GM10266 (cell line): ENCODE results near the gene CTNNA3.

ENCODE experiments used
- DNase-seq: peaks from one replicate; pipeline ENCODE4 v3.0.0; 2012; ENCODE audit errors: extremely low spot score
- TF ChIP-seq, protein P1 (sequence below): IDR thresholded peaks from 2 replicates; pipeline ENCODE4 v1.5.1; 2012; ENCODE audit warnings: mild to moderate bottlenecking, low read depth; ENCODE audit not compliant: control insufficient read depth, insufficient read depth; ENCODE audit errors: missing control alignments

The CTNNA3 gene

DNA sequence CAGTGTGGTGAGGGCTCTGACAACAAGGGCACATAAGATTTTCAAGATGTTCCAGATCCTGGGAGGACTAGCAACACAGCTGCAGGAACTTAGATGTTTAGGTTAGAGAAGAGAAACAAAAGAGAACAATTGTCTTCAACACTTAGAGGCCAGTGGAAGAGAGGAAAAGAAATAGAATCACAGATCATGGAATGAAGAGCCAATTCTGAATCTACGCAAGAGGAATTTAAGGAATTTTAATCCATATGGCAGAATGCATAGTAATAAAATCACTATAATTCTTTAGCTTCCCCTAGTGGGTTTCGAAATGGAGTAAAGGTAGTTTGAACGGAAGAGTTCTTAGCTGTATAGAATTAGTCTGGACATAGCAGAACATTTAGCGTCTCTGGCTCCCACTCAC lies 884.8 kb downstream of the CTNNA3 start:
- TF ChIP-seq, protein P1, sequence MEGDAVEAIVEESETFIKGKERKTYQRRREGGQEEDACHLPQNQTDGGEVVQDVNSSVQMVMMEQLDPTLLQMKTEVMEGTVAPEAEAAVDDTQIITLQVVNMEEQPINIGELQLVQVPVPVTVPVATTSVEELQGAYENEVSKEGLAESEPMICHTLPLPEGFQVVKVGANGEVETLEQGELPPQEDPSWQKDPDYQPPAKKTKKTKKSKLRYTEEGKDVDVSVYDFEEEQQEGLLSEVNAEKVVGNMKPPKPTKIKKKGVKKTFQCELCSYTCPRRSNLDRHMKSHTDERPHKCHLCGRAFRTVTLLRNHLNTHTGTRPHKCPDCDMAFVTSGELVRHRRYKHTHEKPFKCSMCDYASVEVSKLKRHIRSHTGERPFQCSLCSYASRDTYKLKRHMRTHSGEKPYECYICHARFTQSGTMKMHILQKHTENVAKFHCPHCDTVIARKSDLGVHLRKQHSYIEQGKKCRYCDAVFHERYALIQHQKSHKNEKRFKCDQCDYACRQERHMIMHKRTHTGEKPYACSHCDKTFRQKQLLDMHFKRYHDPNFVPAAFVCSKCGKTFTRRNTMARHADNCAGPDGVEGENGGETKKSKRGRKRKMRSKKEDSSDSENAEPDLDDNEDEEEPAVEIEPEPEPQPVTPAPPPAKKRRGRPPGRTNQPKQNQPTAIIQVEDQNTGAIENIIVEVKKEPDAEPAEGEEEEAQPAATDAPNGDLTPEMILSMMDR, result no peak
- DNase-seq, result no peak

DNA sequence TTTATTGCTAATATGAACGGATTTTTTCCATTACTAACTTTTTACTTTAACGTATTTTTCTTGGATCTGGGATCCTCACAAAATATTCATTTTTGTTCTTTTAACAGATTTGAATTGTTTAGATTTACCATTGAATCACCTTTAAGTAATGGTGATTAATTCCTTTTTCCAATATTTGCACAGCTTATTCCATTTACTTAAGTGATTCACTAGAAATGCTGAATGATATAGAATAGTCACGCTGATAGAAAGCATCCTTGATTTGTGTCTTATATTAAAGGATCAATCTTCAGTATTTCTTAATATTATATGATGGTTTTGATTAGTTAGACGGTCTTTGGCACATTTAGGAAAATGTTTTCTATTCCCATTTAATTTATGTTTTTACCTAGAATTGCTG lies 886.6 kb downstream of the CTNNA3 start:
- TF ChIP-seq, protein P1, result no peak
- DNase-seq, result no peak

DNA sequence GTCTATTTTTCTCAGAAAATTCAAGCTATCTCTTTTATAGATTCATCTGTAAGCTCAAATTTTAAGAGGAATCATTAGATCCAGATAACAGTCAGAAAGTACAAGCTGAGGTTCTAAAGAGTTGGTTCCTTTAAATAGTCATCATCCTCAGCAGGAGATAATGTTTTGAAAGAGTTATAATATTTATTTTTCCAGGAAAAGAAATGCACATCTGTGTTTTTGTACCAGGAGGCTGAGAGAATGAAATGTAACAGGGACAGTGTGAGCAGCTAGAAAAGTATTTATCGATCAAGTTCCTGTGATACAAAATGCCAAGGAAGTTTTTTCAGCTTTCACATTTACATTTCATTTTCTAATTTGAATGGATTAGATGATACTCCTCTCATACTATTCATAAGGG lies 890.4 kb downstream of the CTNNA3 start:
- TF ChIP-seq, protein P1, result no peak

DNA sequence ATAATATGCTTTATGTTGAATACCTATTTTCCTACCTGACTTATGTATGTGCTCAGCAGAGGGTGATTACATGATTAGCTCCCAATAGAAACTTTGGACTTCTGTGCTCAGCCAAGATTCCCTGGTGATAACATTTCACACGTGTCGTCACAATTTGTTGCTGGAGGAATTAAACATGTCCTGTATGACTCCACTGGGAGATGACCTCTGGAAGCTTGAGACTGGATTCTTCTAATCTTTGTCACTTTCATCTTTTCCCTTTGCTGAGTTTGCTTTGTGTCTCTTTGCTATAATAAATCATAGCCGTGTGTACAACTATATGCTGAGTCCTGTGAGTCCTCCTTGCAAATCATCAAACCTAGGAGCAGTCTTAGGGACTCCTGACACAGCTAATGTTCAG lies 891.0 kb downstream of the CTNNA3 start:
- TF ChIP-seq, protein P1, result no peak
- no peak for DNase-seq

More for the DNA sequence above, 890.4 kb downstream of the CTNNA3 start:
- DNase-seq, result no peak

DNA sequence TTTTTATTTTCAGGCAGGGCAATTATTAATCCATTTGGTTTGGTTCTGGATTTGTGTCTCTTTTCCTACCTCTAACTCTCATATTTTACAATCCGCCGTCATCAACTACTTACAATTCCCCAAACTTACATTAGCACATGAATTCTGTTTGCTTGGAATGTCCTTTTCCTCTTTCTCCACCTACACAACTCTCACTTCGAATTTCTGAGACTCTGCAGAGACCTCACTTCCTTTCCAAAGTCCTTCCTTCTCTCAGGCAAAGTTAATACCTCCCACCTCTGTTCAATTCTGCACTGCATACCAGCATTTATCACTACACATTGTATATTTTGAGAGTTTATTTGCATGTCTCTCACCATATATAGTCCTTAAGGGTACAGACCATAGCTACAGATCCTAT lies 892.8 kb downstream of the CTNNA3 start:
- TF ChIP-seq, protein P1, result no peak
- DNase-seq, result no peak

DNA sequence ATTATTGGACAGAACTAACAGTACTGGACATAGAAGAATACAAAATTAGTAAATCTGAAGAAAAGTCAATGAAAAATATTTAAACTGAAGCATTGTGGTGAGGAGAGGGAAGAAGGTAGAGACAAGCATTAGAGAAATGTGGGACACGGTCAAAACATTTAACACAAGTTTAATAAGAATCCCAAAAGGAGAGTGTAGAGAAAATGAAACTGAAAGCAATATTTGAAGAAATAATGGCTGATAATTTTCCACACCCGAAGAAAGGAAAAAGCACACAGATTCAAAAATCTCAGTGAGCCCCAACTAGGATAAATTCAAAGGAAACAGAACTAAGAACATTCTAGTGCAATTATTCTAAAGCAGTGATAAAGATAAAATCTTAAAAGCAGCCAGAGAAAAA lies 896.5 kb downstream of the CTNNA3 start:
- TF ChIP-seq, protein P1, result no peak
- no peak for DNase-seq

DNA sequence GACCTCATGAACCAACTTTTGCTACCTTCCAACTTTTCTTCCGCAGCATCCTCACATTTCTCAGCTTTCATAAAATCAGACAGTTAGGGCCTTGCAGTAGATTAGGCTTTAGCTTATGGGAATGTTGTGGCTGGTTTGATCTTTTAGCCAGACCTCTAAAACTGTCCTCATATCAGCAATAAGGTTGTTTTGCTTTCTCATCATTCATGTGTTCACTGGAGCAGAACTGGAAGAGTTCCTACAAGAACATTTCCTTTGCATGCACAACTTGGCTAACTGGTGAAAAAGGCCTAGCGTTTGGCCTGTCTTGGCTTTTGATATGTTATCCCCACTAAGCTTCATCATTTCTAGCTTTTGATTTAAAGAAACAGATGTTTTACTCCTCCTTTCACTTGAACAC lies 900.1 kb downstream of the CTNNA3 start:
- DNase-seq, result no peak
- TF ChIP-seq, protein P1, result no peak
